NCI-H2029 (cell line): ENCODE data around the gene YWHAH.
A peak's percentile ranks its signal among the peaks of the same experiment; 100 is the strongest.

Experiments used
- DNase-seq: peaks from one replicate; lab custom pipeline; 2025; lab: John Stamatoyannopoulos, UW

YWHAH gene

DNA sequence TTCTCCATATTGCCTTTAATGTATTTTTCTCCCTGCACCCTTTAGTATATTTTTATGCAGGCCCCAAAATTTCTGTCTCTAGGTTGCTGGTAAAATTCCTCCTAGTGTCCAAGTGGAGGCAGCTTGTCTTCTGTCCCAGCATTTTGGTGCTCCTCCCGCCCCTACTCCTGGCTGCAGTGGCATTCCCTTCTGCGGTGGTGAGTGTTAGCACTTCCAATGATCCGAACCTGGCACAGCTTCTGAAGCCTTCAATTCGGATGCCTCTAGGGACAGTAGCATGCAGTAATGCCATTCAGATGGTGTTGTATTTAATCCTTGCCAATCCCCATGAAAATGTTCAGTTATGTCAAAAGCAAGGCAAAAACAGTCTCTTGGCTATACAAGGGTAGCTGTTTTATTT lies 5.9 kb downstream of the YWHAH start:
- no peak for DNase-seq

DNA sequence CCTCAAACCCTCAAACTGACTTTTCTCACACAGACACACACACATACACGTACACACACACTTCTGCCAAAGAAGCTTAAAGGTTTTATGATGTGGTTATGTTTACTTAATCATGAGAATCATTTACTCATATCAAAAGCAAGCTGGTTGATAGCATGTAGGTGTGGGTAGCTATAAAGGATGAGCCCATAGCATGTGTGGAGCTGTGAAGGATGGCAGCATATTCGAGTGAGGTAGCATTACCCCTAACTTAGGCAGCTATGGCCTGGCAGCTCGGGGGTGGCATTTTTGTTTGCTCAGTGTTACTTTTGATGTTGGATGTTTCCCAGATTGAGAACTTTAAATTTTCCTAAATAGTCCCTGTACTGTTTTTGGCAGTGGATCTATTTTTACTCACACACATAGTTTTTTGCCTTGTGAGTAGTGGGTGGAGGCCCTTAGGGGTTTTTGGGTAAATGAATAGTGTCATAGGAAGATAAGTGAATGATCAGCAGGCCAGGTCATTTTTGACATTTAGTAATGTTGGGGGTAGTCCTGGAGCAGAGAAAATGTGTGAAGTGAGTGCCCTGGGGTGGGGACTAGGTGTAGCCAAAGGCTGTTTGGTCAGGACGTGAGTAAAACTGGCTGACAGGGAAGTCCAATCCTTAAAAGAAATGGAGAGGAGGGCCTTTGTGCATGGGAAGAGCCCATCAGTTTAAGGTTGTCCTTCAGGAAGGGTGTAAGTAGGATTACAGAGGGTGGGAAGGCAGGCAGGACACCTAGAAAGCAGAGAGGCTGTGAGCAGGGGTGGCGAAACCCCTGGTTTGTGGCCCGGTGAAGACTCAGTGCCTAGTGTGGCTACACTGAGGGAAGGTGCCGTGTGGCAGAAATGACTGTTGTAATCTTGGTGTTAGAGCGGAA lies 7.1 kb downstream of the YWHAH start:
- no peak for DNase-seq

GRCh38 chr22:31952094-31952401 lies 7.7 kb downstream of the YWHAH start:
- no peak for DNase-seq

- no peak for DNase-seq
Observed at GRCh38 chr22:31952472-31952871, 8.1 kb downstream of the YWHAH start.

DNA sequence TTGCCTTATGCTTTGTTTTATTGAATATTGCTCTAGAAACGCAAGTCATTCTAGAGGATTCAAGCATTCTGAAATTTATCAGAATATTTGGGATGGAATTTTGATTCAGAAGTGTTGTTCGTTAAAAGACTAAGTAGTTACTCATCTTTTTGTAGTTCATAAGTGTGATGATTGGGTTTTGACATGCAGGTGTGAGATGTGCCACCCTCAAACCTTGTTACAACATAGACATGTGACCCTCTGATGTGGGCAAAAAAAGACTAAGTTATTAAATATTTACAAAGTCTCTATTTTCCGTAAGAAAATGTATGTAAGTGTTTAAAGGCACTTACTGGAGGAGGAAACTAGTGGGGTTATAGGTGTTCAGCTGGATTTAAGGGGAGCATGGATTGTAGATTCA lies 8.9 kb downstream of the YWHAH start:
- no peak for DNase-seq

GRCh38 chr22:31954535-31955523 lies 10.5 kb downstream of the YWHAH start:
- DNase-seq = no peak

- DNase-seq = no peak
Observed at GRCh38 chr22:31956360-31956759, 12.0 kb downstream of the YWHAH start.

DNA sequence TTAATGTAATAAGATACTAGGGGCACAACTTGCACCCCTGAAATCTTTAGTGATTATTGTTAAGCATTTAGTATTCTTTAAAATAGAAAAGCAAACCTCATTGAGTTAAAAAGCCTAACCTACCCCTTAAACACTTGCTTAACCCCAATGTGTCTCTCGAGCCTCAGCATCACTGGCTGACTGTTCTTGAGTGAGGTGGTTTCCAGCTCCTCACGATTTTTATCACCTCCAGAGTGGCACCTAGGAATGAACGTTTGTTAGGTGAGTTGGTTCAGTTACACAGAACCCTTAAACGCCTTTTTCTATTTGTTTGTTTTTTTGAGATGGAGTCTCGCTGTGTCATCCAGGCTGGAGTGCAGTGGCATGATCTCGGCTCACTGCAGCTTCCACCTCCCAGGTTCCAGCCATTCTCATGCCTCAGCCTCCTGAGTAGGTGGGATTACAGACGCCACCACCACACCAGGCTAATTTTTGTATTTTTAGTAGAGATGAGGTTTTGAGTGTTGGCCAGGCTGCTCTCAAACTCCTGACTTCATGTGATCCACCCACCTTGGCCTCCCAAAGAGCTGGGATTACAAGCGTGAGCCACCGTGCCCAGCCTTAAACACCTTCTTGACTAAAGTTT lies 13.7 kb downstream of the YWHAH start:
- DNase-seq = no peak

GRCh38 chr22:31958625-31959239 lies 14.4 kb downstream of the YWHAH start:
- no peak for DNase-seq

DNA sequence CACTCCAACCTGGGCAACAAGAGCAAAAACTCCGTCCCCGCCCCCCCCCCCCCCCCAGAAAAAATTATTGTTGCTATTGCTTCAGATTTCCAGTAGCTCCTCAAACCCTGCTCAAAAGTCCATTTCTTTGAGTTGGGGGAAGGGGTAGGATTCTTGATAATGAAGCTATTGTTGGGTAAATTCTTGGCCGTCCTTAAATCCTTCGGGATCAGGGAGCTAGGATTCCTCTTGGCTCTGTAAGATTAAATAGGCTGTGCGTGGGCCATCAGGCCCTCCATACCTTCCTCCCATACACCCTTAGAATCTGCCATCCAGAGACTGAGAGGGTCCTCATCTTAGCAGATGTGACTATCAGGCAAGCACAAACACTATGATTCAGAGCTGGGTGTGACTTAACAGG lies 16.4 kb downstream of the YWHAH start:
- no peak for DNase-seq

DNA sequence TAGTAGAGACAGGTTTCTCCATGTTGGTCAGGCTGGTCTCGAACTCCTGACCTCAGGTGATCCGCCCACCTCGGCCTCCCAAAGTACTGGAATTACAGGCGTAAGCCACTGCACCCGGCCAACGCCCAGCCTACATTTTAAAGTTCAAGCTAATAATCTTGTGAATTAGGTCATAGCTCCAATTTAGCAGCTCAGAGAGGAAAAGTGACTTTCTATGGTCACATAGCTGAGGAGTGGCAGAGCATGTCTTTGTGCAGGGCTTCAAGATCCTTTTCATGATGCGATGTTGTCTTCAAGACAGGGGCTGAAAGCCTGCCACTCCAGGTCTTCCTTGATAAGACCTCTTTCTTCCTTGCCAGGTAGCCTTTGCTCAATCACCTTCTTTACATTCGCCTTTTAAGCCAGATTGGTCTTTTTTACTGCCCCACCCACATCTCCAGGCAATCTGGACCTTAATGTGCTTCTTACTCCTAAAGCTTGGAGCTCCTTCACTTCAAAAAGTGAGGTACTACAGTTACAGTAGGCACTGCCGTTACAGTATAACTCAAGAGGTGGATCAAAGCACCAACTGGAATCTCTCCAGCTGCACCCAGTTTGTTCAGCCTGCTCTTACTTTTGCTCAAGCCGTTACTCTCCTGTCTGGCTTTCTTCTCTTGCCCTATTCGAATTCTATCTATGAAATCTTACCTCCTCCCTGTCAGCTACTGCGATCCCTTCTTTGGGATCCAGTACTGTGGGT lies 18.2 kb downstream of the YWHAH start:
- DNase-seq = no peak

DNA sequence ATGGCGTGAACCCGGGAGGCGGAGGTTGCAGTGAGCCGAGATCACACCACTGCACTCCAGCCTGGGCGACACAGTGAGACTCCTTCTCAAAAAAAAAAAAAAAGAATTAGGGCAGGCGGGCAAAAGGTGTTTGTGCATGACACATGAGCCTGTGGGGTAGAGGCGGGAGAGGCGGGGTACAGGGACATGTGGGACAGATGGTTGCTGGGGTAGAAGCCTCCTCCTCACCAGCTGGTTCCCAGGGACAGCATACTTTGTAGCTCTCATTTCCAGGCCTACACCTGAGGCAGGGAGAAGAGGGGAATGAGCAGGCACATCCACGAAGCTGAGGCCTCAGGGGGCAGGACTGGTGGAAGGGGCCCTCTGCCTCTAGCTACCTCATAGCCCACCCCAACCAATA lies 23.7 kb downstream of the YWHAH start:
- DNase-seq = no peak

GRCh38 chr22:31969789-31970489 lies 25.6 kb downstream of the YWHAH start:
- peak; percentile 74 for DNase-seq

DNA sequence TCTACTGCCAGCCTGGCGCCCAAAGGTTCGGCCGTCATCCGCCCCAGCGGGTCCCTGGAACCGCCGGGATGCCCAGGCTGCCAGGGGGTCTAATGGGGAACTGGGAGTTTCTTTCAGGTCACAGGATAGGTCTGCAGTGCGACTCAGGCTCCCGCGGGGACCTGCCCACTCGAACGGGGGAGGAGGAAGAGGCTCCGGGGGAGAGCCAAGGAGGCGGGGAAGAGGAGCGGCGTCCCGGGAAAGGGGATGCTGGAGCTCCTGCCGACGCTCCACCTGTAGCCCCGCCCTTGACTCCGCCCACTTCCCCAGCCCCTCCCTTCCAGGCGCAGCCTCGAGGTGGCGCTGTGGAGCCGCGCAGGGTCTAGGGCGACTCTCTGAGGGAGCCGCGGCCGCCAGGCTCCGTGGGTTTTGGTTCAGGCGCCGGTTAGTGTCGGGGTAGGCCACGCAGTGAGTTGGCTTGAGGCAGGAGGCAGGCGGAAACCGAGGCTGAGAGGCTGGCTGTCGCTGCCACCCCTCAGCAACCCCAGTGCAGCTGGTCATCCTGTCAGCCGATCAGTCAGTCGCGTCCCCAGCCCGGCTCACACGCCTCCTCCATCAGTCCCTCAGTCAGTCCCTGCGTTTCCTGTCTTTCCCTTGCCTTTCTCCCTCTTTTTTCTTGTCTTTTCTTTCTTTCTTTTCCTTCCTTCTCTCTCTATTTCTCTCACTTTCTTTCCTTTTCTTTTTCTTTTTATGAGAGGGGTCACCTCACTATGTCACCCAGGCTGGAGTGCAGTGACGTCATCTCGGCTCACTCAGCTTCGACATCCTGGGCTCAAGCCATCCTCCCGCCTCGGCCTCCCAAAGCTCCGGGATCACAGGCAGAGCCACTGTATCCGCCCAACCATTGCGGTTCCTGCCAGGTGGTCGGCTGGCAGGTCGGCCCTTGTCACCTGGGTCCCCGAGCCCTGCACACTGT lies 26.4 kb downstream of the YWHAH start:
- DNase-seq = peak; percentile 62

DNA sequence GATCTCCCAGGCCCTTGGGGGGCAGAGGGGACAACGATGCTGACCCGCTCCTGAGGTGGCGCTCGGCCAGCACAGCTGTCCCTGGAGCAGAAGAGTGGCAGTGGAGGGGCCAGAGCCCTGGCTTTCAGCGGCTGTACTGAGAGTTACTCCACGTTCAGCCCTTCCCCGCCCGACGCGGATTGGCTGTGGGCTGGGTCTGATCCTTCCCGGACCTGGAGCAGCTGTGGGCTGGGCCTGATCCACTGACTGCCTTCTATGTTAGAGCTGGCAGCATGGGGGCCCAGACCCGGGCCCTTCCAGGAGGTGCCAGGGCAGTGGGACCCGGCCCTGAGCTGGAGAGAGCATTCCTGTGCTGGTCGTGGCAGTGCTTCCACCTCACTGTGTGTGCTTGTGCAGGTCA lies 27.8 kb downstream of the YWHAH start:
- no peak for DNase-seq

GRCh38 chr22:31973739-31974138 lies 29.4 kb downstream of the YWHAH start:
- DNase-seq = no peak

- peak; percentile 49 for DNase-seq
Observed at GRCh38 chr22:31977141-31977841, 33.0 kb downstream of the YWHAH start.

DNA sequence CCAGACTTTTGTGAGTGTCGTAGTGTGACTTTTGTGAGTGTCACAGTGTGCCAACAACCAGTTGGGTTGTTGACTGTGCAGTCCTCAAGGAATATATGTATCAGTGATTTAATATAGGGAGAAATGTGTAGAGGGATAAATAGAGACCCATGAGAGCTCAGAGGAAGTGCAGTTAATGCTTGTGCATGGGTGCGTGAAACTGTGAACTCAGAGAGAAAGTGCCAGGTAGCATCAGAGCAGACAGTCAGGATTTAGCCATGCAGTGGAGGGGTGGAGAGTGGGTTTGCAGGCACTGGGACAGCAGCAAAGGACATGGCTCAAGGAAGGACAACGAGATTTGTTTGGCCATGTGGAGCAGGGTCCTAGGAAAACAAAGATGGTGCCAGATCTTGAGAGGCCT lies 33.6 kb downstream of the YWHAH start:
- no peak for DNase-seq

DNA sequence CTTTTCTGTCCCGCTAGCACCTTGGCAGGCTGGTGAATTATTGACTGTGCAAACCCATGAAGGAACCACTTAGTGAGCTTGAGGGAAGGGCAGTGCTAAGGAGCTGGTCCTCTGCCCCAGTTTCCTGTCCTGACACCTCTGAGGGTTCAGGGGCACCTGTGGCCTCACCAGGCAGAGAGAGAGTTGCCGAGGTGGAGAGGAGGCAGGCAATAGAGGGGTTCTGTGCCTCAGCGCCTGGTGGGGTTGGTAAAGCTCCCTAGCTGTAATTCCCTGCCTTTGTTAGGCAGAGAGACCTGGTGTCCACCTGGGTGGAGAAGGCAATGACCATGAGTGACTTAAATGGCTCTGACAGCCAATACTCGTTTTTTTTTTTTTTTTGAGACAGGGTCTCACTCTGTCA lies 36.3 kb downstream of the YWHAH start:
- no peak for DNase-seq
